NCI-H1092 treated with DMSO at 0.1 percent for 48 hours (cell line): ENCODE results near the gene GOLGA6A.
"Not testable (repeated sequence)": the region's sequence is repeated elsewhere in the genome, so short reads cannot be mapped to it uniquely, and the experiment has no call there.

Experiments
- DNase-seq: peaks from one replicate; lab custom pipeline; 2025; lab: John Stamatoyannopoulos, UW

Gene GOLGA6A

GRCh38 chr15:74082450-74082849 is at the start of gene GOLGA6A:
Gene GOLGA6A (minus strand): TSS chr15:74082550. CDS start chr15:74082509, 41 bp downstream.
- DNase-seq: not testable (repeated sequence)

- no peak for DNase-seq
Observed at GRCh38 chr15:74131628-74132413, 49.5 kb upstream of the GOLGA6A start.

- DNase-seq: no peak
Observed at GRCh38 chr15:74130849-74131627, 48.7 kb upstream of the GOLGA6A start.

GRCh38 chr15:74130155-74130848 is 48.0 kb upstream of the GOLGA6A start, which contains the start of gene ISLR2:
Gene ISLR2 (plus strand): TSS chr15:74130586. CDS start chr15:74132755, 2,169 bp downstream.
- DNase-seq: peak; percentile 64

GRCh38 chr15:74129586-74130154 is 47.3 kb upstream of the GOLGA6A start:
- peak; percentile 64 for DNase-seq

- peak; percentile 34 for DNase-seq
Observed at GRCh38 chr15:74128785-74129585, 46.6 kb upstream of the GOLGA6A start.

- peak; percentile 40 for DNase-seq
Observed at GRCh38 chr15:74127954-74128784, 45.8 kb upstream of the GOLGA6A start.

- peak; percentile 88 for DNase-seq
Observed at GRCh38 chr15:74127255-74127953, 45.1 kb upstream of the GOLGA6A start.

GRCh38 chr15:74124759-74125158 is 42.4 kb upstream of the GOLGA6A start:
- DNase-seq: no peak

- DNase-seq: no peak
Observed at GRCh38 chr15:74124196-74124595, 41.8 kb upstream of the GOLGA6A start.

GRCh38 chr15:74123658-74124057 is 41.3 kb upstream of the GOLGA6A start:
- DNase-seq: no peak

- no peak for DNase-seq
Observed at GRCh38 chr15:74123131-74123429, 40.7 kb upstream of the GOLGA6A start.

GRCh38 chr15:74122403-74123130 is 40.2 kb upstream of the GOLGA6A start:
- no peak for DNase-seq

- DNase-seq: no peak
Observed at GRCh38 chr15:74121858-74122257, 39.5 kb upstream of the GOLGA6A start.

GRCh38 chr15:74121039-74121438 is 38.7 kb upstream of the GOLGA6A start:
- DNase-seq: no peak

GRCh38 chr15:74120426-74120825 is 38.1 kb upstream of the GOLGA6A start:
- DNase-seq: no peak

GRCh38 chr15:74109713-74110112 is 27.4 kb upstream of the GOLGA6A start:
- DNase-seq: no peak

- not testable (repeated sequence) for DNase-seq
Observed at GRCh38 chr15:74108611-74109010, 26.3 kb upstream of the GOLGA6A start.

GRCh38 chr15:74108111-74108510 is 25.8 kb upstream of the GOLGA6A start:
- no peak for DNase-seq
